Gastrocnemius medialis (tissue), 4 donors: ENCODE data around the gene AK3. TPM values are rescaled to one million over a fixed set of nuclear protein-coding genes. Genes with fewer than 3 reads are reported as not detected.
"Not testable (repeated sequence)": the region's sequence is repeated elsewhere in the genome, so short reads cannot be mapped to it uniquely, and the experiment has no call there.

Source experiments
- ATAC-seq, 2 donors: fragments of 150-250 bp; one replicate each; pipeline ENCODE4 v1.9.1; 2016
- DNase-seq, 2 donors: peaks; one replicate each; pipeline ENCODE4 v3.0.0-alpha.2; 2019
- H3K27ac ChIP-seq, 4 donors: fragments of 200-600 bp; sonication (generic); 1 replicate in 1 of 4; 2 replicates in 3 of 4; pipeline ENCODE4 v1.5.1; 2016 to 2018; ENCODE audit warnings: mild to moderate bottlenecking in 2 of 4, moderate library complexity in 1 of 4
- H3K27me3 ChIP-seq, 3 donors: fragments of 200-600 bp; sonication (generic) in 2 of 3; 1 replicate in 1 of 3; 2 replicates in 2 of 3; pipeline versions ENCODE4 v1.5.1 to v1.6.0; 2016 to 2019; ENCODE audit warnings: mild to moderate bottlenecking in 1 of 3, moderate library complexity in 1 of 3
- H3K36me3 ChIP-seq, 2 donors: fragments of 200-600 bp; sonication (generic) in 1 of 2; one replicate each; pipeline ENCODE4 v1.5.1; 2017 to 2018
- H3K4me1 ChIP-seq, 2 donors: fragments of 200-600 bp; sonication (generic) in 1 of 2; one replicate each; pipeline ENCODE4 v1.5.1; 2016 to 2017; ENCODE audit warnings: mild to moderate bottlenecking in 2 of 2
- H3K4me3 ChIP-seq, 4 donors: fragments of 200-600 bp; sonication (generic) in 3 of 4; 1 replicate in 1 of 4; 2 replicates in 3 of 4; pipeline ENCODE4 v1.5.1; 2016 to 2019; ENCODE audit warnings: mild to moderate bottlenecking in 2 of 4
- H3K9me3 ChIP-seq, 3 donors: fragments of 200-600 bp; sonication (generic) in 2 of 3; 1 replicate in 1 of 3; 2 replicates in 2 of 3; pipeline ENCODE4 v1.5.1; 2016 to 2019
- POLR2A ChIP-seq, 2 donors: fragments of 450-650 bp; IDR thresholded peaks; one replicate each; pipeline ENCODE4 v1.6.1; 2017; ENCODE audit warnings: antibody characterized with exemption in 2 of 2, mild to moderate bottlenecking in 2 of 2, moderate library complexity in 2 of 2
- in situ Hi-C, 4 donors: fragments of 200-750 bp; cut with MboI; loops; one replicate each; pipeline versions ENCODE4 v1.15.0 to v1.8.0; 2017; ENCODE audit warnings: low sequenced_read_pairs in 4 of 4
- intact Hi-C: fragments of 100-400 bp; cut with DNase I; formaldehyde crosslinking; loops from one replicate; pipeline ENCODE4 v1.15.1; 2023; ENCODE audit warnings: low total_unique reads
- total RNA-seq, 4 donors: library from RNA; depleted of rRNA; stranded (reverse); fragments of >200 nt; gene quantifications; one replicate each; pipeline versions ENCODE4 v1.1.0 to v1.2.3, GENCODE V29; 2016
- TF ChIP-seq, protein P1 (sequence below), 5 experiments: fragments of 450-650 bp in 3 of 5; fragments of 200-600 bp in 2 of 5; sonication (generic) in 2 of 5; IDR thresholded peaks in 4 of 5; conservative IDR thresholded peaks in 1 of 5; 1 replicate in 4 of 5; 2 replicates in 1 of 5; pipeline ENCODE4 v1.5.1; 2016 to 2019; ENCODE audit warnings: antibody characterized with exemption in 5 of 5, mild to moderate bottlenecking in 3 of 5, moderate library complexity in 3 of 5

Gene AK3
- total RNA-seq, 4 donors from 2014 or later = 163 to 270 (median 188) TPM

DNA sequence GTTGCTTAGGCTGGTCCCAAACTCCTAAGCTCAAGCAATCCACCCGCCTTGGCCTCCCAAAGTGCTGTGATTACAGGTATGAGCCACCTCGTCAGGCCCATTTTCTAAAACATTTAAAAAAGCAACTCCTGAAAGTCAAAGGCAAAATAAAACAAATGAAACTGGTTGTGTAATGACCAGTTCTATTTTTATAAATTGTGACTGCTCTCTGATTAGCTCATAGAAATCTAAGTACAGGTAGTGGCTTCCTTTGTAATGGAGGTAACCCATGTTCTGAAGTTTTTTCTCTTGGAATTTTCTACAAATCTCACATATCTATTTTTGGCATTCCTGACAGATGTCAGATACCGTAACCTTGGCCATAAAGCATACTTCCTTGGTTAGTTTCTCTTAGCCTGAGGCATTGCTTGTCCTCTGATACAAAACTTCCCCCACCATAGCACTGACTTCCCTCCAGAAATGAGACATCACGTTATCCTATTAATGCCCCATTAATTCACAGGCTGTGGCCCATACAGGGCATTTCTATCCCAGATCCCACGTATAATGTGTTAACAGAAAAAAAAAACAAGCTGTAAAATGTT, 14.1 kb upstream of the AK3 start:
- Histone ChIP-seq H3K27ac (no peak overlapping the region), H3K36me3 (no peaks in the 10 kb centered on the region), H3K9me3 (no peaks in the 10 kb centered on the region), H3K4me3 (no peak overlapping the region), H3K4me1 (peaks cover 0 to 7% of the 10 kb centered on the region in 2 donors), H3K27me3 (no peaks in the 10 kb centered on the region)
- intact Hi-C loops = no loop called here
- ATAC-seq (no peak), DNase-seq (no peak)
- TF ChIP-seq POLR2A (IDR thresholded peaks at IDR 0.05) = no peak
- TF ChIP-seq, protein P1, sequence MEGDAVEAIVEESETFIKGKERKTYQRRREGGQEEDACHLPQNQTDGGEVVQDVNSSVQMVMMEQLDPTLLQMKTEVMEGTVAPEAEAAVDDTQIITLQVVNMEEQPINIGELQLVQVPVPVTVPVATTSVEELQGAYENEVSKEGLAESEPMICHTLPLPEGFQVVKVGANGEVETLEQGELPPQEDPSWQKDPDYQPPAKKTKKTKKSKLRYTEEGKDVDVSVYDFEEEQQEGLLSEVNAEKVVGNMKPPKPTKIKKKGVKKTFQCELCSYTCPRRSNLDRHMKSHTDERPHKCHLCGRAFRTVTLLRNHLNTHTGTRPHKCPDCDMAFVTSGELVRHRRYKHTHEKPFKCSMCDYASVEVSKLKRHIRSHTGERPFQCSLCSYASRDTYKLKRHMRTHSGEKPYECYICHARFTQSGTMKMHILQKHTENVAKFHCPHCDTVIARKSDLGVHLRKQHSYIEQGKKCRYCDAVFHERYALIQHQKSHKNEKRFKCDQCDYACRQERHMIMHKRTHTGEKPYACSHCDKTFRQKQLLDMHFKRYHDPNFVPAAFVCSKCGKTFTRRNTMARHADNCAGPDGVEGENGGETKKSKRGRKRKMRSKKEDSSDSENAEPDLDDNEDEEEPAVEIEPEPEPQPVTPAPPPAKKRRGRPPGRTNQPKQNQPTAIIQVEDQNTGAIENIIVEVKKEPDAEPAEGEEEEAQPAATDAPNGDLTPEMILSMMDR (IDR thresholded peaks at IDR 0.05 in 4 of 5, conservative IDR thresholded peaks at IDR 0.05 in 1 of 5) = no peak
- in situ Hi-C loops = loop anchor here in 3 of 4 donors (10.0 to 25.0 kb wide), 3 partner anchors 682 to 840 kb away; partner anchors contain the start of gene PLGRKT (in 3 of the 3)

DNA sequence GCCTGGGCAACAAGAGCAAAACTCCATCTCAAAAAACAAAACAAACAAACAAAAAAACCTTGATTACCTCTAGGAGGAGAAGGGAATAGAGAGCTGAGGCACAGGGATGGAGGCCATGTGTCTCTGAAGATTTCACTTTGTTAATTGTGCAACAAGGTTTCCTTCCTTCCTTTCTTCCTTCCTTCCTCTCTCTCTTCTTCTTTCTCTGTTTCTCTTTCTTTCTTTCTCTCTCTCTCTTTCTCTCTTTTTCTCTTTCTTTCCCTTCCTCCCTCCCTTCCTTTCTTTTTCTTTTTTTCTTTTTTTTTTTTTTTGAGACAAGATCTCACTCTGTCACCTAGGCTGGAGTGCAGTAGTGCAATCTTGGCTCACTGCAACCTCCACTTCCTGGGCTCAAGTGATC, 13.5 kb upstream of the AK3 start:
- H3K27ac ChIP-seq, DNase-seq, ATAC-seq, H3K9me3 ChIP-seq, H3K27me3 ChIP-seq, H3K4me1 ChIP-seq, H3K36me3 ChIP-seq, H3K4me3 ChIP-seq, intact Hi-C loops: not testable (repeated sequence)
- in situ Hi-C loops = loop anchor here (5.0 to 25.0 kb wide), 4 partner anchors 33 to 840 kb away; partner anchors contain the start of gene PLGRKT (in 3 of the 4)

DNA sequence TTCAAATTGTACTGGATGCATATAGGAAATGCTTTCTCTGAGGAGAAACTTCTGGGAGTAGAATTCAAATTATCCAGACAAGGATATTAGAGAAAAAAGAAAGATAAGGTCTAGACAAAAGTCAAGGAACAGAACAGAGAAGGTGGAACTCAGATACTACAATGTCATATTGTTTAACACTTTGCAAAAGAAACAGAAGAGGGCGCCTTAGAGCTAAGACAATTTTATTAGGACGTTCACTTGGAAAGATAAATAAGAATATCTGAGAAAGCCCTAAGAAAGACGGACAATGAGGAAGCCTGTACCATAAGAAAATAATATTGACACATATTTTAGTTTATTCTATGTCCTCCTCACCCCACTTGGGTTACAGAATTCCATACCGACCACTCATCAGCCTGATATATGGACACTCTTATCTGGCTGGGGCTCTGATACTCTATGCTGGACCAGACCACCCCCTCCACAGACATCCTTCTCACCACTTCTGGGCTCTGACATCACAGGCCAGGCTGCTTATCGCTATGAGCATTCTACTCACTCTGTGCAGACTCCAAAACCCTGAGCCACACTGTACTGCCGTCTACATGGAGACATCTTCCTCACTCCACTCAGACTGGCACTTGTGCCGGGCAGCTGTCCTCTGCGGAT, 9.1 kb upstream of the AK3 start:
- Histone ChIP-seq H3K9me3 (no peaks in the 10 kb centered on the region), H3K4me1 (no peaks in the 10 kb centered on the region), H3K4me3 (no peak overlapping the region), H3K27ac (no peak overlapping the region), H3K27me3 (no peaks in the 10 kb centered on the region), H3K36me3 (no peaks in the 10 kb centered on the region)
- no peak for TF ChIP-seq POLR2A (IDR thresholded peaks at IDR 0.05)
- TF ChIP-seq, protein P1 (IDR thresholded peaks at IDR 0.05 in 4 of 5, conservative IDR thresholded peaks at IDR 0.05 in 1 of 5) = peak in 4 of 5 experiments; percentile 42 to 65 (median 44)
- in situ Hi-C loops (loop anchor here (5.0 to 25.0 kb wide), 4 partner anchors 37 to 845 kb away; partner anchors contain the start of gene PLGRKT (in 3 of the 4)), intact Hi-C loops (no loop called here)
- ATAC-seq (peak; percentile 56 to 65), DNase-seq (no peak)

DNA sequence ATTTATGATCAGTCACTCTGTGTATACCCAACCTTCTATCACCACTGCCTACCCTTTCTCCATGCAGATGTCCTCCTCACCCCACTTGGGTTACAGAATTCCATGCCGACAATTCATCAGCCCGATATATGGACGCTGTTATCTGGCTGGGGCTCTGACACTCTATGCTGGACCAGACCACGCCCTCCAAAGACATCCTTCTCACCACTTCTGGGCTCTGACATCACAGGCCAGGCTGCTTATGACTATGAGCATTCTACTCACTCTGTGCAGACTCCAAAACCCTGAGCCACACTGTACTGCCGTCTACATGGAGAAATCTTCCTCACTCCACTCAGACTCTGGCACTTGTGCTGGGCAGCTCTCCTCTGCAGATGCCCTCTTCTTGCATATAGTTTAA, 7.6 kb upstream of the AK3 start:
- no peak for TF ChIP-seq POLR2A (IDR thresholded peaks at IDR 0.05)
- TF ChIP-seq, protein P1 (IDR thresholded peaks at IDR 0.05 in 4 of 5, conservative IDR thresholded peaks at IDR 0.05 in 1 of 5) = no peak
- DNase-seq = no peak
- Histone ChIP-seq H3K36me3 (no peaks in the 10 kb centered on the region), H3K9me3 (no peaks in the 10 kb centered on the region), H3K27ac (no peak overlapping the region), H3K4me1 (no peaks in the 10 kb centered on the region), H3K4me3 (no peak overlapping the region), H3K27me3 (no peaks in the 10 kb centered on the region)
- intact Hi-C loops = loop anchor here (10.0 kb wide), 1 partner anchor 696 kb away; no protein-coding TSS in a partner anchor
- in situ Hi-C loops = no loop called here
- ATAC-seq = peak in 1 of 2 donors; percentile 21

DNA sequence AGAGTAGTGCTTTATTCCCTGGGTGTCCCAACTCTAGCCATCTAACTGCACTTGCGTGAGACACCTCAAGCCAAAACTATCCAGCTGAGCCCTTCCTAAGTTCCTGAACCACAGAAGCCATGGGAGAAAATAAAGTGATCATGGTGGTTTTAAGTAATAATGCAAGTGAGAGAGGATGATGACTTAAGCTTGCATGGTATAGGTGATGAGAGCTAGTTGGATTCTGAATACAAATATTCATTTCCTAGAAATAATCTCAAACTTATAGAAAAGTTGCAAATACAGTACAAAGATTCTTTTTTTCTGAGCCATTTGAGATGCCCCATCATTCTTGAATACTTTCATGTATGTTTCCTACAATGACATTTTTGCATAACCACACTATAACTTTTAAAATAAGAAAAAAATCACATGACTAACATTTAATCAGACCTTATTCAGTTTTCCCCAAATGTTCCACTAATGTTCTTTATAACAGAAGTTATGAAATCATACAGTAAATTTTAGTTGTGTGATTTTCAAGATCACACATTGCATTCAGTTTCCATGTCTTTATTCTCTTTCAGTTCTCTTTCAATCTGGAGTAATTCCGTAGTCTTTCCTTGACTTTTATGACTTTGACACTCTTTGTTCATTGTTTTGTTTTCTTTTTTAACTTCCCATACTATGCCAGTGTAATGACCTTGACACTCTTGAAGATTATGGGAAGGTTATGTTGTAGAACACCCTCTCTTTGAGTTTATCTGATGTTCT, 5.5 kb upstream of the AK3 start:
- H3K4me3 ChIP-seq = no peak overlapping the region
- ATAC-seq (no peak), DNase-seq (no peak)
- H3K9me3 ChIP-seq = no peaks in the 10 kb centered on the region
- no peak overlapping the region for H3K27ac ChIP-seq
- TF ChIP-seq, protein P1 (IDR thresholded peaks at IDR 0.05 in 4 of 5, conservative IDR thresholded peaks at IDR 0.05 in 1 of 5) = no peak
- no peak for TF ChIP-seq POLR2A (IDR thresholded peaks at IDR 0.05)
- H3K27me3 ChIP-seq = no peaks in the 10 kb centered on the region
- no peaks in the 10 kb centered on the region for H3K36me3 ChIP-seq
- no peaks in the 10 kb centered on the region for H3K4me1 ChIP-seq
- in situ Hi-C loops = no loop called here
- intact Hi-C loops = loop anchor here (10.0 kb wide), 1 partner anchor 698 kb away; no protein-coding TSS in a partner anchor
